GM12875 (cell line): ENCODE data around the gene GRP.
"Not testable (repeated sequence)": the region's sequence is repeated elsewhere in the genome, so short reads cannot be mapped to it uniquely, and the experiment has no call there.

Experiments used
- H3K4me3 ChIP-seq: one replicate; pipeline ENCODE4 v1.5.1; 2011; ENCODE audit warnings: low read depth, low read length, control low read depth
- TF ChIP-seq, protein P1 (sequence below): IDR thresholded peaks from 2 replicates; pipeline ENCODE4 v1.5.1; 2011; ENCODE audit warnings: low read depth, mild to moderate bottlenecking, control low read depth, inconsistent platforms, low read length, moderate library complexity, borderline replicate concordance; ENCODE audit not compliant: insufficient read depth

Gene GRP

GRCh38 chr18:59239642-59240041 is 19.7 kb downstream of the GRP start:
- TF ChIP-seq, protein P1, sequence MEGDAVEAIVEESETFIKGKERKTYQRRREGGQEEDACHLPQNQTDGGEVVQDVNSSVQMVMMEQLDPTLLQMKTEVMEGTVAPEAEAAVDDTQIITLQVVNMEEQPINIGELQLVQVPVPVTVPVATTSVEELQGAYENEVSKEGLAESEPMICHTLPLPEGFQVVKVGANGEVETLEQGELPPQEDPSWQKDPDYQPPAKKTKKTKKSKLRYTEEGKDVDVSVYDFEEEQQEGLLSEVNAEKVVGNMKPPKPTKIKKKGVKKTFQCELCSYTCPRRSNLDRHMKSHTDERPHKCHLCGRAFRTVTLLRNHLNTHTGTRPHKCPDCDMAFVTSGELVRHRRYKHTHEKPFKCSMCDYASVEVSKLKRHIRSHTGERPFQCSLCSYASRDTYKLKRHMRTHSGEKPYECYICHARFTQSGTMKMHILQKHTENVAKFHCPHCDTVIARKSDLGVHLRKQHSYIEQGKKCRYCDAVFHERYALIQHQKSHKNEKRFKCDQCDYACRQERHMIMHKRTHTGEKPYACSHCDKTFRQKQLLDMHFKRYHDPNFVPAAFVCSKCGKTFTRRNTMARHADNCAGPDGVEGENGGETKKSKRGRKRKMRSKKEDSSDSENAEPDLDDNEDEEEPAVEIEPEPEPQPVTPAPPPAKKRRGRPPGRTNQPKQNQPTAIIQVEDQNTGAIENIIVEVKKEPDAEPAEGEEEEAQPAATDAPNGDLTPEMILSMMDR: no peak
- H3K4me3 ChIP-seq: no peak overlapping the region

- TF ChIP-seq, protein P1: no peak
- H3K4me3 ChIP-seq: no peak overlapping the region
These were observed 22.9 kb downstream of the GRP start for GRCh38 chr18:59242906-59243305.

- TF ChIP-seq, protein P1: no peak
- H3K4me3 ChIP-seq: no peak overlapping the region
These were observed 26.8 kb downstream of the GRP start for GRCh38 chr18:59246796-59247195.

DNA sequence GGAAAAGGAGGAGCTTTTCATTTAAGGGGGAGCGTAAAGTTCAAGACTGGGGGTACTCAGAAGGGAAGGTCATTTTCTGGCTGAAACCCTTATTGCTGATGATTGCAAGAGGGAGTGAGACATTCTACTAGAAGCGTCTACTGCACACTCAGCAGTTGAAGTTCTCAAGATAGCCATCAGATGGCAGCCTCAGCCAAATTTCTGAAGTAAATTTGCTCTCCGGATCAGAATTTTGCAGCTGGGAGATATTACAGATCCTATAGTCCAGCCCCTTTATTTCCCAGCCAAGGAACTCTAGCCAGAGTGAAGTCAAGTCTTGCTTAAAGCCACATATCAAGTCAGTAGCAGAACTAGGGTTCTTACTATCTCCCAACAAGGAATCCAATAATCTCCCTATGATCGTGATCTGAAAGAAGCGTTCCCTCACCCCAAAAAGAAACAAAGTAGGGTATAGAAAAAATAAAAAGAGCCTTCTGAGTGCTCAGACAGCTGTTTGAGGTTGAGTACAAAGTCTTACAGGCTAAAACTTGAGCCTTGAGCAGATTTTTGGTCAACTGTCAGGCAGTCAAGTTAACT is 29.3 kb downstream of the GRP start:
- TF ChIP-seq, protein P1: peak; percentile 61; the same call in 1 of the 2 replicates
- no peak overlapping the region for H3K4me3 ChIP-seq

- H3K4me3 ChIP-seq: not testable (repeated sequence)
These were observed 35.5 kb downstream of the GRP start for GRCh38 chr18:59255491-59255890.

- not testable (repeated sequence) for H3K4me3 ChIP-seq
These were observed 41.9 kb downstream of the GRP start for GRCh38 chr18:59261842-59262241.

- H3K4me3 ChIP-seq: not testable (repeated sequence)
These were observed 42.3 kb downstream of the GRP start for GRCh38 chr18:59262243-59262642.

- TF ChIP-seq, protein P1: no peak
- no peak overlapping the region for H3K4me3 ChIP-seq
These were observed 43.7 kb downstream of the GRP start for GRCh38 chr18:59263661-59264060.

DNA sequence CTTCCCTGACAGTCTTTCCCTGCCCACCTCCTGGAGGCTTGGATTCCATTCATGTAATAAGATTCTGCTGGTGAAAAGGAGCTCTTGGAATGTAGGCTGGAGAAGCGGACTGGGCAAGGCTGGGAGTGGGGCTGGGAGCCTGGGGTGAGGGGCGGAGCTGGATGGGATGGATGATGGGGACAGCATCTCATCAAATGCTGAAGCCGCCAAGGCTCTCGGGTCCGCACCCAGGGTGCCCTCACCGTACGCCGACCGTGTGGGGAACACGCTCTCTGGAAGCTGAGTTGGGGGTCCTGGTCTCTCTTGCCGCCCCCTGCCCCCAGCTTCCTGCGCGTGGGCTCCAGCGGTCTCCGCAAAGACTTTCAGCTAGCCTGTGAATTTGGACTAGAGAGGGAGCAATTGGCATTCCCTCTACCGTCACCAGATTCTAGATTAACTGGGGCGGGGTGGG is 44.2 kb downstream of the GRP start:
- H3K4me3 ChIP-seq: no peak overlapping the region
- TF ChIP-seq, protein P1: no peak
